WTC11 (cell line): Measurements from ENCODE around the gene LMCD1. TPM values are rescaled to one million over a fixed set of nuclear protein-coding genes. Genes with fewer than 3 reads are reported as not detected.

Experiments used
- ATAC-seq: fragments of 200-7000 bp; cut with Tn5 transposase; 2 replicates; pipeline ENCODE4 v1.10.0; 2021; ENCODE audit warnings: mild to moderate bottlenecking, moderate library complexity
- CTCF ChIA-PET: fragments of 300-600 bp; sonication (Branson Sonifier 250); formaldehyde crosslinking; loops from one replicate; lab custom pipeline; 2021; ENCODE audit warnings: antibody characterized with exemption; lab: Charles Lee
- POLR2A ChIA-PET: fragments of 350-600 bp; sonication (Branson Sonifier 250); formaldehyde crosslinking; loops from one replicate; lab custom pipeline; 2021; ENCODE audit warnings: antibody characterized with exemption; lab: Charles Lee
- DNase-seq: peaks from one replicate; pipeline ENCODE4 v3.0.0; 2021; ENCODE audit warnings: low spot score
- H3K27ac Mint-ChIP-seq: 2 replicates; pipeline ENCODE4 v1.8.0; 2021; ENCODE audit warnings: mixed read lengths
- H3K27me3 Mint-ChIP-seq: 2 replicates; pipeline ENCODE4 v1.8.0; 2021; ENCODE audit warnings: low read depth, mild to moderate bottlenecking, moderate library complexity, mixed read lengths
- H3K36me3 Mint-ChIP-seq: 2 replicates; pipeline ENCODE4 v1.8.0; 2021; ENCODE audit warnings: mixed read lengths
- H3K4me1 Mint-ChIP-seq: 2 replicates; pipeline ENCODE4 v1.8.0; 2022; ENCODE audit warnings: mixed read lengths
- H3K4me3 Mint-ChIP-seq: 2 replicates; pipeline ENCODE4 v1.8.0; 2021; ENCODE audit warnings: mild to moderate bottlenecking, moderate library complexity, mixed read lengths
- H3K9me3 Mint-ChIP-seq: 2 replicates; pipeline ENCODE4 v1.8.0; 2021; ENCODE audit warnings: mixed read lengths
- ATF2 ChIP-seq: sonication (generic); formaldehyde crosslinking; IDR thresholded peaks from 2 replicates; pipeline ENCODE4 v1.8.1; 2022; ENCODE audit warnings: low read depth, missing genetic modification reagents, borderline replicate concordance
- CREM ChIP-seq: sonication (generic); formaldehyde crosslinking; IDR thresholded peaks from 2 replicates; pipeline ENCODE4 v1.8.1; 2022; ENCODE audit warnings: mild to moderate bottlenecking, missing genetic modification reagents, moderate library complexity
- E2F1 ChIP-seq: sonication (generic); formaldehyde crosslinking; IDR thresholded peaks from 2 replicates; pipeline ENCODE4 v1.8.0; 2022; ENCODE audit warnings: mild to moderate bottlenecking, missing genetic modification reagents
- E2F4 ChIP-seq: sonication (generic); formaldehyde crosslinking; IDR thresholded peaks from 2 replicates; pipeline ENCODE4 v1.8.1; 2022; ENCODE audit warnings: low read depth, mild to moderate bottlenecking, moderate library complexity, missing genetic modification reagents, borderline replicate concordance
- ESRRA ChIP-seq: sonication (generic); formaldehyde crosslinking; IDR thresholded peaks from 2 replicates; pipeline ENCODE4 v1.8.1; 2022; ENCODE audit warnings: mild to moderate bottlenecking, missing genetic modification reagents, borderline replicate concordance
- HMGXB4 ChIP-seq: sonication (generic); formaldehyde crosslinking; IDR thresholded peaks from 2 replicates; pipeline ENCODE4 v1.8.1; 2023; ENCODE audit warnings: mild to moderate bottlenecking, moderate library complexity, missing genetic modification reagents
- IRF1 ChIP-seq: sonication (generic); formaldehyde crosslinking; IDR thresholded peaks from 2 replicates; pipeline ENCODE4 v1.8.0; 2023; ENCODE audit warnings: missing genetic modification reagents
- JUN ChIP-seq: sonication (generic); formaldehyde crosslinking; IDR thresholded peaks from 2 replicates; pipeline ENCODE4 v1.8.0; 2023; ENCODE audit warnings: mild to moderate bottlenecking, missing genetic modification reagents
- NR1H2 ChIP-seq: sonication (generic); formaldehyde crosslinking; IDR thresholded peaks from 2 replicates; pipeline ENCODE4 v1.9.0; 2021; ENCODE audit warnings: mild to moderate bottlenecking, moderate library complexity, missing genetic modification reagents
- NR2C2 ChIP-seq: sonication (generic); formaldehyde crosslinking; IDR thresholded peaks from 2 replicates; pipeline ENCODE4 v1.8.0; 2022; ENCODE audit warnings: mild to moderate bottlenecking, missing genetic modification reagents
- OVOL2 ChIP-seq: fragments of 250-450 bp; sonication (Bioruptor Pico); IDR thresholded peaks from 2 replicates; pipeline ENCODE4 v1.9.0; 2021; ENCODE audit warnings: mild to moderate bottlenecking, borderline replicate concordance
- USF1 ChIP-seq: sonication (generic); formaldehyde crosslinking; IDR thresholded peaks from 2 replicates; pipeline ENCODE4 v1.8.0; 2022; ENCODE audit warnings: mild to moderate bottlenecking, missing genetic modification reagents
- ZBTB43 ChIP-seq: sonication (generic); formaldehyde crosslinking; IDR thresholded peaks from 2 replicates; pipeline ENCODE4 v1.8.1; 2023; ENCODE audit warnings: mild to moderate bottlenecking, missing genetic modification reagents
- ZNF138 ChIP-seq: sonication (generic); formaldehyde crosslinking; conservative IDR thresholded peaks from 2 replicates; pipeline ENCODE4 v1.8.1; 2022; ENCODE audit warnings: mild to moderate bottlenecking, moderate library complexity, missing genetic modification reagents
- ZNF219 ChIP-seq: sonication (generic); formaldehyde crosslinking; IDR thresholded peaks from 2 replicates; pipeline ENCODE4 v1.8.0; 2023; ENCODE audit warnings: missing genetic modification reagents, mild to moderate bottlenecking, borderline replicate concordance
- ZNF396 ChIP-seq: fragments of 250-450 bp; sonication (Bioruptor Pico); IDR thresholded peaks from 2 replicates; pipeline ENCODE4 v1.8.0; 2021; ENCODE audit warnings: mild to moderate bottlenecking, moderate library complexity, borderline replicate concordance
- total RNA-seq: library from RNA; stranded (reverse); gene quantifications from 3 replicates; pipeline ENCODE4 v1.2.3, GENCODE V29; 2021

The LMCD1 gene
- total RNA-seq, 1 experiment from 2014 or later, result 12.5 TPM

GRCh38 chr3:8556473-8556869 lies 54.8 kb downstream of the LMCD1 start (continued):
- no peak for TF ChIP-seq E2F4 (CRISPR knock-in tag)
- TF ChIP-seq, all 79 proteins: peak for 0

GRCh38 chr3:8557298-8557697 lies 55.7 kb downstream of the LMCD1 start:
- DNase-seq (no peak), ATAC-seq (no peak)
- no peaks in the 10 kb centered on the region for H3K27me3 Mint-ChIP-seq
- ChIA-PET CTCF (no interaction called here), POLR2A (no interaction called here)
- no peaks in the 10 kb centered on the region for H3K9me3 Mint-ChIP-seq
- TF ChIP-seq ZNF396 (CRISPR knock-in tag), result no peak
- no peak for TF ChIP-seq HMGXB4 (CRISPR knock-in tag)
- TF ChIP-seq OVOL2 (CRISPR knock-in tag), result no peak
- TF ChIP-seq IRF1, result no peak
- no peak for TF ChIP-seq NR1H2 (CRISPR knock-in tag)
- no peak for TF ChIP-seq ZBTB43
- no peak for TF ChIP-seq ZNF138 (CRISPR knock-in tag)
- TF ChIP-seq ATF2 (CRISPR knock-in tag), result no peak
- TF ChIP-seq CREM (CRISPR knock-in tag), result no peak
- no peak for TF ChIP-seq USF1 (CRISPR knock-in tag)
- no peak for TF ChIP-seq ZNF219 (CRISPR knock-in tag)
- no peak for TF ChIP-seq ESRRA (CRISPR knock-in tag)
- TF ChIP-seq E2F1, result no peak
- no peak for TF ChIP-seq JUN (CRISPR knock-in tag)
- no peak for TF ChIP-seq NR2C2 (CRISPR knock-in tag)
- TF ChIP-seq, all 79 proteins: peak for 0
- no peak overlapping the region for H3K4me3 Mint-ChIP-seq
- no peak overlapping the region for H3K27ac Mint-ChIP-seq
- 0 out of 2 replicates have a peak, but pooled peaks cover 4% of the 10 kb centered on the region for H3K36me3 Mint-ChIP-seq
- H3K4me1 Mint-ChIP-seq, result peaks cover 22% of the 10 kb centered on the region
